Stimulated activated naive CD4-positive, alpha-beta T cell (primary cell): ENCODE data around the gene B4GALNT2.
"Not testable (repeated sequence)": the region's sequence is repeated elsewhere in the genome, so short reads cannot be mapped to it uniquely, and the experiment has no call there.

Experiments
- DNase-seq, 6 experiments: peaks; one replicate each; lab custom pipeline; 2025; lab: John Stamatoyannopoulos, UW

Gene B4GALNT2

GRCh38 chr17:49120166-49120565, 12.4 kb upstream of the B4GALNT2 start:
- DNase-seq, result no peak

- DNase-seq, result no peak
Measured at GRCh38 chr17:49121696-49122292, 10.8 kb upstream of the B4GALNT2 start.

GRCh38 chr17:49122566-49122965, 10.0 kb upstream of the B4GALNT2 start:
- DNase-seq, result no peak

DNA sequence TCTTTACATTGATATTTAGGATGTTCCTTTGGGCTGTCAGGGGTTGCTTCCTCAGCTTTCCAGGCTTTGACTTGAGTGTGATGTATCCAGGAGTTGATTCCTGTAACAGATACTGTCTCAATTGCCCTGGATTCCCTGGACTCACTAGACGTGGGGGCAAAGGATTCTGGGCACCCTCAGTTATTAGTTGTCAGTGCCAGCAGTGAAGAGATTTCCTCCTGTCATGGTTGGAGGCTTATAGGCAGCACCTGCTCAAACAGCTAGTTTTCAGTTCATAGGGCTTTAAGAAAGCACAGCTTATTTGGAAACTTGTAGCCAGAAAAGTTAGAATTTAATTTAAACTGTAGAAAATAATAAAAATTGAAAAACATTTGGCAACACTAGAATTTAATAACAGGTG, 9.5 kb upstream of the B4GALNT2 start:
- no peak for DNase-seq

GRCh38 chr17:49125449-49125848, 7.1 kb upstream of the B4GALNT2 start:
- no peak for DNase-seq

GRCh38 chr17:49126183-49126859, 6.2 kb upstream of the B4GALNT2 start:
- DNase-seq, result not testable (repeated sequence)

- not testable (repeated sequence) for DNase-seq
Measured at GRCh38 chr17:49129359-49129950, 3.1 kb upstream of the B4GALNT2 start.

DNA sequence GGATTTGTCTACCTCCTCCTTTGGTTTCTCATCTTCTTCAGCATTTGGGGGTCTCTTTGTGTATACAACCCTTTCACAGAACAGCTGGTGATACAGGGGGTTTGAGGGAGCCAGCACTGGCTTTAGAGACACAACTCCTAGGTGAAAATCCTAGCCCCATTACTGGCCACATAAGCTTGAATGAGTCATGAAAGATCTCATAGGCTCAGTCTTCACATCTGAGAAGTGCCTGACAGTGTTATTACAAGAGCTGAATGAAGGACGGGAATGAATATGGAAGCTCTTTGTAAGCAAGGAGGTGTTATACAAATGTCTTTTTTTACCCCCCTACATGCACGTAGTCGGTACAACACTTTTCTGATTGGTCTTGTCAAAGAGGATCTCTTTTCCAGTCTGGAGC, 1.7 kb upstream of the B4GALNT2 start:
- DNase-seq, result no peak

GRCh38 chr17:49132317-49132698, 261 bp upstream of the B4GALNT2 start:
- DNase-seq, result peak in 1 of 6 experiments; percentile 21

DNA sequence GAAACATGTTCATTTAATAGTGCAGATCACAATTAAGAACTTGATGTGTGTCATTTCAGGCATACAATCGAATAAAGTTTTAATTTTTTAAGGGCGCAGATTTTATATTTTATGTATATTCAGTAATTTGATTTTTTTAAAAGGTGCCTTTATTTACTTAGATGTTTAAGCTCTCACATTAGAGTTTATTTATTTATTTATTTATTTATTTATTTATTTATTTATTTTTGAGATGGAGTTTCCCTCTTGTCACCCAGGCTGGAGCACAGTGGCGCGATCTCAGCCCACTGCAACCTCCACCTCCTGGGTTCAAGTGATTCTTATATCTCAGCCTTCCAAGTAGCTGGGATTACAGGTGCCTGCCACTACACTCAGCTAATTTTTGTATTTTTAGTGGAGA, 3.8 kb downstream of the B4GALNT2 start:
- DNase-seq, result no peak

DNA sequence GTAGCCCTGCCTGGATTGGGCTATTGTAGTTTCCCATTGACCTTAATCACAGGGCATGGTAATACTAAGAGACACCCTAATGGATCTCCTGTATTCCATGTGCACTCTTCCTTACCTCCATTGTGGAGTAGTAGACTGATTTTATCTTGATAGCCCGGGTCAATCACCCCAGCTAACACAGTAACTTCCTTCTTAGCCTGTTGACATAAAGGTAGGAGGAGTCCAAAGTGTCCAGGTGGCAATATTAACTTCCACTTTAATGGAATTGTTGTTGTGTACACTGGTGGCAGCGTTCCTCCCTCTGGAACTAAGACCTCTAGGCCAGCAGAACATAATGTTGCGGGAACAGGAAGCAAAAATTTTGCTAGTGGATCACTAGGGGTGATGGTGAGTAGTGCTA, 13.1 kb downstream of the B4GALNT2 start:
- DNase-seq, result not testable (repeated sequence)

GRCh38 chr17:49146620-49147306, 14.2 kb downstream of the B4GALNT2 start:
- DNase-seq, result no peak

DNA sequence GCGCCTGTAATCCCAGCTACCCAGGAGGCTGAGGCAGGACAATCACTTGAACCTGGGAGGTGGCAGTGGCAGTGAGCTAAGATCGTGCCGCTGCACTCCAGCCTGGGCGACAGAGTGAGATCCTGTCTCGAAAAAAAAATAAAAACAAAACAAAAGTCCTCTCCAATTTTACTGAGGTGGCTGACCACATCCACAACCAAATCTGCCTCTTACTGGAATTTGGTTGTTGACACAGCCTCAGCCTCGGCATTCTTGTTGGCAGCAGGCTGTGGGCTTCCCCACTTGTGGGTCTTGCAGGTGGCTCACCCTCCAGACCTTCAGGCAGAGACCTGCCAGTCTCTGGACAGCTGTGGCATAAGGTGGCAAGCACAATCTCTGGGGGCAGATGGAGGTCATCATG, 15.6 kb downstream of the B4GALNT2 start:
- no peak for DNase-seq

- DNase-seq, result no peak
Measured at GRCh38 chr17:49151996-49152395, 19.4 kb downstream of the B4GALNT2 start.

DNA sequence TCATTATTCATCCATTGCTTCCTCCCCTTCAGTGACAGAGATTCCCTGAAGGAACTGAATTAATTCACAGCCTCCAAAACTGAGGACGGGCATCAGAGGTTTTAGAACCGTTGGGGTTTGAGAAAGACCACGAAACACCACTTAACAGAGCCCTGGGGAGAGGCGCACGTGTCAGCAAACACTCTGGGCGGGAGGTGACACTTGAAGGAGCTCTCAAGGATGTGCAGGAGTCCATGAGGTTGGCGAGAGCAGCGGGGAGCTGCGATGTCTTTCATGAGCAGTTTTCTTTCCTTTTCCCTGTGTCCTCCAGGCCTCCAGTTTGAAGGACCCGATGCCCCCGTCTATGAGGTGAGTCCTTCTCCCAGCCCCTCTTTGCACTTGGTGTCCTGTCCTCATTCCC, 23.7 kb downstream of the B4GALNT2 start:
- no peak for DNase-seq

DNA sequence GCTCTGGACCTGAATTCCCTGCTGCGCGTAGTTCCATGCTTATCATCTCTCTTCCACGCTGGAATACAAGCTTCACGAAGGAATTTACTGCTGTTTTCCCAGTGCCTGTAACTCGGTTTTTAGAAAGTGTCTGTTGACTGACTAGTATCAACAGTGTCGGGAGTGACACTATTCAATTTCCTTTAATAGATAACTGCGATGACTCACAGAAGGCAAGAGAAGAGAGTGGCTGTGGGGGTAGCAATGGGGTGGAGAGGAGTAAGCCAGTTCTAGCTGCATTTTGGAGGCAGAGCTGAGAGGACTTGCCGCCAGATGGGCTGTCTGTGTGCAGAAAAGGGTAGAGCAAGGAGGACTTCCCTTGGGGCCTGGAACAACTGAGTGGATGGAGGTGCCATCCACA, 25.2 kb downstream of the B4GALNT2 start:
- no peak for DNase-seq

- DNase-seq, result no peak
Measured at GRCh38 chr17:49162866-49163265, 30.3 kb downstream of the B4GALNT2 start.

DNA sequence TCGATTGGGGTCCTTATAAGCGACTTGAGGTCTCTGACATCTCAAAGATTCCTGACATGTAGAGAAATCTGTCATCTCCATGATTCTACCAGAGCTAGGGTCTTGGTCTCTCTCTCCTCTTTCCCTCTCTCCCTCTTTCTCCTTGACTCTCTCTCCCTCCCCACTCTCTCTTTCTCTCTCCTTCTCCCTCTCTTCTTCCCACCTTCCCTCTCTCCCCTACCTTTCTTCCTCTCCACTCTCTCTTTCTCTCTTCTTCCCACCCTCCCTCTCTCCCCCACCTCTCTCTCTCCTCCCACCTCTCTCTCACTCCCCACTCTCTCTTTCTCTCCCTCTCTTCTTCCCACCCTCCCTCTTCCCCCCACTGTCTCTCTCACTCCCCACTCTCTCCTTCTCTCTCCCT, 32.6 kb downstream of the B4GALNT2 start:
- no peak for DNase-seq

- DNase-seq, result no peak
Measured at GRCh38 chr17:49168706-49169105, 36.1 kb downstream of the B4GALNT2 start.

GRCh38 chr17:49170216-49170615, 37.6 kb downstream of the B4GALNT2 start:
- no peak for DNase-seq

GRCh38 chr17:49170711-49171110, 38.1 kb downstream of the B4GALNT2 start:
- DNase-seq, result not testable (repeated sequence)

DNA sequence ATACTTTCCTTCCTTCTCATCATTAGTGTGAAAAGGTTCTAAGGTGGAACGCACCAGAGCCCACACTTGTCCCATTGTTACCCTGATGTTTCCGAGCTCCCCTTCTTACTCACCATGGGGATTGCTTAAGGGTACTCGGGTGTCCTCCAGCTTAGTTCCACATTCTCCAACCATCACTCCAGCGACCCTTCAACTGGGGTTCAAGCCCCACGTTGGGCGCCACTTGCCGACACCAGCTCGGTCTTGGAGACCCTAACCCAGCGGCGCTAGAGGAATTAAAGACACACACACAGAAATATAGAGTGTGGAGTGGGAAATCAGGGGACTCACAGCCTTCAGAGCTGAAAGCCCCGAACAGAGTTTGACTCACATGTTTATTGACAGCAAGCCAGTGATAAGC, 43.4 kb downstream of the B4GALNT2 start:
- DNase-seq, result not testable (repeated sequence)

GRCh38 chr17:49180303-49180702, 47.7 kb downstream of the B4GALNT2 start:
- DNase-seq, result peak; percentile 23 to 75 (median 54)
